ENCODE measurements around the gene ALDH1B1. TPM values are rescaled to one million over a fixed set of nuclear protein-coding genes. Genes with fewer than 3 reads are reported as not detected.
A peak's percentile ranks its signal among the peaks of the same experiment; 100 is the strongest.

The ALDH1B1 gene
- polyA plus RNA-seq, 2 donors, result 2.9 to 12.3 TPM

GRCh38 chr9:38384990-38385848 lies 7.3 kb upstream of the ALDH1B1 start:
- Histone ChIP-seq H3K4me1 (ENCODE audit: control insufficient read depth in 2 of 2, insufficient read depth in 2 of 2, low read length in 1 of 2) (no peaks in the 10 kb centered on the region), H3K27ac (ENCODE audit: low read depth in 2 of 2, low read length in 1 of 2) (peak overlapping the region in 1 of 2 donors; percentile 6), H3K27me3 (ENCODE audit: control insufficient read depth in 1 of 2, insufficient read depth in 2 of 2, low read length in 2 of 2) (no peaks in the 10 kb centered on the region), H3K4me3 (ENCODE audit: low read depth in 1 of 2, low read length in 2 of 2) (no peak overlapping the region), H3K9me3 (ENCODE audit: control insufficient read depth in 2 of 2, insufficient read depth in 1 of 2, low read depth in 1 of 2, low read length in 1 of 2) (peaks cover 0 to 4% of the 10 kb centered on the region in 2 donors), H3K36me3 (ENCODE audit: control insufficient read depth in 2 of 2, insufficient read depth in 2 of 2, low read length in 1 of 2) (no peaks in the 10 kb centered on the region)
- 64 to 69% methylated on average over 3 of the region's 3 CpGs for WGBS, 2 donors

GRCh38 chr9:38385896-38386295 lies 6.6 kb upstream of the ALDH1B1 start:
- peaks cover 0 to 4% of the 10 kb centered on the region in 2 donors for H3K9me3 ChIP-seq (ENCODE audit: control insufficient read depth in 2 of 2, insufficient read depth in 1 of 2, low read depth in 1 of 2, low read length in 1 of 2)
- H3K27ac ChIP-seq (ENCODE audit: low read depth in 2 of 2, low read length in 1 of 2), result peak overlapping the region in 1 of 2 donors; percentile 6
- no peaks in the 10 kb centered on the region for H3K27me3 ChIP-seq (ENCODE audit: control insufficient read depth in 1 of 2, insufficient read depth in 2 of 2, low read length in 2 of 2)
- 95 to 97% methylated on average over 3 of the region's 3 CpGs for WGBS, 2 donors
- H3K4me3 ChIP-seq (ENCODE audit: low read depth in 1 of 2, low read length in 2 of 2), result no peak overlapping the region
- H3K4me1 ChIP-seq (ENCODE audit: control insufficient read depth in 2 of 2, insufficient read depth in 2 of 2, low read length in 1 of 2), result no peaks in the 10 kb centered on the region
- H3K36me3 ChIP-seq (ENCODE audit: control insufficient read depth in 2 of 2, insufficient read depth in 2 of 2, low read length in 1 of 2), result no peaks in the 10 kb centered on the region

- H3K9me3 ChIP-seq (ENCODE audit: control insufficient read depth in 2 of 2, insufficient read depth in 1 of 2, low read depth in 1 of 2, low read length in 1 of 2), result peaks cover 0 to 4% of the 10 kb centered on the region in 2 donors
- 74 to 92% methylated on average over 4 of the region's 4 CpGs for WGBS, 2 donors
- H3K4me1 ChIP-seq (ENCODE audit: control insufficient read depth in 2 of 2, insufficient read depth in 2 of 2, low read length in 1 of 2), result peaks cover 0 to 2% of the 10 kb centered on the region in 2 donors
- H3K27me3 ChIP-seq (ENCODE audit: control insufficient read depth in 1 of 2, insufficient read depth in 2 of 2, low read length in 2 of 2), result no peaks in the 10 kb centered on the region
- H3K36me3 ChIP-seq (ENCODE audit: control insufficient read depth in 2 of 2, insufficient read depth in 2 of 2, low read length in 1 of 2), result no peaks in the 10 kb centered on the region
- no peak overlapping the region for H3K27ac ChIP-seq (ENCODE audit: low read depth in 2 of 2, low read length in 1 of 2)
- no peak overlapping the region for H3K4me3 ChIP-seq (ENCODE audit: low read depth in 1 of 2, low read length in 2 of 2)
These were observed 6.1 kb upstream of the ALDH1B1 start for GRCh38 chr9:38386319-38386895.

GRCh38 chr9:38387066-38387465 lies 5.4 kb upstream of the ALDH1B1 start:
- Histone ChIP-seq H3K36me3 (ENCODE audit: control insufficient read depth in 2 of 2, insufficient read depth in 2 of 2, low read length in 1 of 2) (no peaks in the 10 kb centered on the region), H3K27me3 (ENCODE audit: control insufficient read depth in 1 of 2, insufficient read depth in 2 of 2, low read length in 2 of 2) (no peaks in the 10 kb centered on the region), H3K9me3 (ENCODE audit: control insufficient read depth in 2 of 2, insufficient read depth in 1 of 2, low read depth in 1 of 2, low read length in 1 of 2) (peaks cover 0 to 4% of the 10 kb centered on the region in 2 donors), H3K27ac (ENCODE audit: low read depth in 2 of 2, low read length in 1 of 2) (no peak overlapping the region), H3K4me3 (ENCODE audit: low read depth in 1 of 2, low read length in 2 of 2) (no peak overlapping the region), H3K4me1 (ENCODE audit: control insufficient read depth in 2 of 2, insufficient read depth in 2 of 2, low read length in 1 of 2) (peaks cover 0 to 3% of the 10 kb centered on the region in 2 donors)
- WGBS, 2 donors, result 42 to 74% methylated on average over 1 of the region's 1 CpG

GRCh38 chr9:38387751-38388150 lies 4.8 kb upstream of the ALDH1B1 start:
- no peak overlapping the region for H3K27ac ChIP-seq (ENCODE audit: low read depth in 2 of 2, low read length in 1 of 2)

GRCh38 chr9:38388283-38389223 lies 3.9 kb upstream of the ALDH1B1 start:
- no peaks in the 10 kb centered on the region for H3K27me3 ChIP-seq (ENCODE audit: control insufficient read depth in 1 of 2, insufficient read depth in 2 of 2, low read length in 2 of 2)
- WGBS, 2 donors, result 42 to 49% methylated on average over 7 of the region's 7 CpGs
- H3K27ac ChIP-seq (ENCODE audit: low read depth in 2 of 2, low read length in 1 of 2), result peak overlapping the region; percentile 26 to 78
- no peaks in the 10 kb centered on the region for H3K36me3 ChIP-seq (ENCODE audit: control insufficient read depth in 2 of 2, insufficient read depth in 2 of 2, low read length in 1 of 2)
- peaks cover 0 to 4% of the 10 kb centered on the region in 2 donors for H3K9me3 ChIP-seq (ENCODE audit: control insufficient read depth in 2 of 2, insufficient read depth in 1 of 2, low read depth in 1 of 2, low read length in 1 of 2)
- H3K4me1 ChIP-seq (ENCODE audit: control insufficient read depth in 2 of 2, insufficient read depth in 2 of 2, low read length in 1 of 2), result peaks cover 0 to 3% of the 10 kb centered on the region in 2 donors
- no peak overlapping the region for H3K4me3 ChIP-seq (ENCODE audit: low read depth in 1 of 2, low read length in 2 of 2)

More at GRCh38 chr9:38387751-38388150, 4.8 kb upstream of the ALDH1B1 start:
- no peak overlapping the region for H3K4me3 ChIP-seq (ENCODE audit: low read depth in 1 of 2, low read length in 2 of 2)
- peaks cover 0 to 4% of the 10 kb centered on the region in 2 donors for H3K9me3 ChIP-seq (ENCODE audit: control insufficient read depth in 2 of 2, insufficient read depth in 1 of 2, low read depth in 1 of 2, low read length in 1 of 2)
- no peaks in the 10 kb centered on the region for H3K36me3 ChIP-seq (ENCODE audit: control insufficient read depth in 2 of 2, insufficient read depth in 2 of 2, low read length in 1 of 2)
- peaks cover 0 to 3% of the 10 kb centered on the region in 2 donors for H3K4me1 ChIP-seq (ENCODE audit: control insufficient read depth in 2 of 2, insufficient read depth in 2 of 2, low read length in 1 of 2)
- 92 to 93% methylated on average over 4 of the region's 4 CpGs for WGBS, 2 donors
- no peaks in the 10 kb centered on the region for H3K27me3 ChIP-seq (ENCODE audit: control insufficient read depth in 1 of 2, insufficient read depth in 2 of 2, low read length in 2 of 2)

GRCh38 chr9:38389313-38389712 lies 3.2 kb upstream of the ALDH1B1 start:
- 42 to 45% methylated on average over 4 of the region's 4 CpGs for WGBS, 2 donors
- no peak overlapping the region for H3K27ac ChIP-seq (ENCODE audit: low read depth in 2 of 2, low read length in 1 of 2)
- no peaks in the 10 kb centered on the region for H3K27me3 ChIP-seq (ENCODE audit: control insufficient read depth in 1 of 2, insufficient read depth in 2 of 2, low read length in 2 of 2)
- no peak overlapping the region for H3K4me3 ChIP-seq (ENCODE audit: low read depth in 1 of 2, low read length in 2 of 2)
- H3K36me3 ChIP-seq (ENCODE audit: control insufficient read depth in 2 of 2, insufficient read depth in 2 of 2, low read length in 1 of 2), result no peaks in the 10 kb centered on the region
- peaks cover 0 to 4% of the 10 kb centered on the region in 2 donors for H3K9me3 ChIP-seq (ENCODE audit: control insufficient read depth in 2 of 2, insufficient read depth in 1 of 2, low read depth in 1 of 2, low read length in 1 of 2)
- peaks cover 0 to 3% of the 10 kb centered on the region in 2 donors for H3K4me1 ChIP-seq (ENCODE audit: control insufficient read depth in 2 of 2, insufficient read depth in 2 of 2, low read length in 1 of 2)

- Histone ChIP-seq H3K4me1 (ENCODE audit: control insufficient read depth in 2 of 2, insufficient read depth in 2 of 2, low read length in 1 of 2) (peaks cover 0 to 3% of the 10 kb centered on the region in 2 donors), H3K36me3 (ENCODE audit: control insufficient read depth in 2 of 2, insufficient read depth in 2 of 2, low read length in 1 of 2) (no peaks in the 10 kb centered on the region), H3K4me3 (ENCODE audit: low read depth in 1 of 2, low read length in 2 of 2) (no peak overlapping the region), H3K27ac (ENCODE audit: low read depth in 2 of 2, low read length in 1 of 2) (peak overlapping the region; percentile 64), H3K27me3 (ENCODE audit: control insufficient read depth in 1 of 2, insufficient read depth in 2 of 2, low read length in 2 of 2) (no peaks in the 10 kb centered on the region), H3K9me3 (ENCODE audit: control insufficient read depth in 2 of 2, insufficient read depth in 1 of 2, low read depth in 1 of 2, low read length in 1 of 2) (no peaks in the 10 kb centered on the region)
- 50 to 85% methylated on average over 1 of the region's 1 CpG for WGBS, 2 donors
These were observed 2.1 kb upstream of the ALDH1B1 start for GRCh38 chr9:38390442-38390841.

GRCh38 chr9:38390851-38391250 lies 1.7 kb upstream of the ALDH1B1 start:
- H3K27ac ChIP-seq (ENCODE audit: low read depth in 2 of 2, low read length in 1 of 2), result peak overlapping the region; percentile 64
- H3K27me3 ChIP-seq (ENCODE audit: control insufficient read depth in 1 of 2, insufficient read depth in 2 of 2, low read length in 2 of 2), result no peaks in the 10 kb centered on the region
- H3K36me3 ChIP-seq (ENCODE audit: control insufficient read depth in 2 of 2, insufficient read depth in 2 of 2, low read length in 1 of 2), result peaks cover 0 to under 1% of the 10 kb centered on the region in 2 donors
- no peak overlapping the region for H3K4me3 ChIP-seq (ENCODE audit: low read depth in 1 of 2, low read length in 2 of 2)
- no peaks in the 10 kb centered on the region for H3K9me3 ChIP-seq (ENCODE audit: control insufficient read depth in 2 of 2, insufficient read depth in 1 of 2, low read depth in 1 of 2, low read length in 1 of 2)
- H3K4me1 ChIP-seq (ENCODE audit: control insufficient read depth in 2 of 2, insufficient read depth in 2 of 2, low read length in 1 of 2), result peaks cover 0 to 3% of the 10 kb centered on the region in 2 donors
- 54 to 67% methylated on average over 5 of the region's 5 CpGs for WGBS, 2 donors

All from esophagus (tissue), 2 donors.